Measurements from ENCODE around the gene MCM6.

- TF ChIP-seq EZH2 (IDR thresholded peaks at IDR 0.05; ENCODE audit: borderline replicate concordance, insufficient read depth, low read length, poor library complexity, severe bottlenecking) (no peak), CTCF (IDR thresholded peaks at IDR 0.05; ENCODE audit: poor library complexity, severe bottlenecking) (no peak), POLR2AphosphoS5 (IDR thresholded peaks at IDR 0.05) (no peak), EP300 (conservative IDR thresholded peaks at IDR 0.05; ENCODE audit: poor library complexity, severe bottlenecking) (no peak)
Measured at GRCh38 chr2:135821190-135821589, 55.1 kb downstream of the MCM6 start.
